Measurements from ENCODE around the gene ASCL3. TPM values are rescaled to one million over a fixed set of nuclear protein-coding genes. Genes with fewer than 3 reads are reported as not detected.

The ASCL3 gene
- total and polyA plus RNA-seq, 2 of the 8 experiments (the other 6 are each of a cell fraction or from before 2014, with no cell fraction given), result not detected

GRCh38 chr11:8925711-8926110 lies 17.1 kb downstream of the ASCL3 start (continued):
- TF ChIP-seq RAD21 (IDR thresholded peaks at IDR 0.05 in 1 of 2, conservative IDR thresholded peaks at IDR 0.05 in 1 of 2; ENCODE audit: low read depth in 2 of 2, low read length in 2 of 2) (no peak), CTCF (IDR thresholded peaks at IDR 0.05; ENCODE audit: control extremely low read depth in 1 of 3, insufficient read depth in 1 of 3, low read depth in 1 of 3, low read length in 3 of 3) (no peak), SP2 (IDR thresholded peaks at IDR 0.05; ENCODE audit: low read length) (no peak)

Measured in H1 (cell line).